KMS-11 (cell line): ENCODE results near the gene FGF14.

Source experiments
- H2AFZ ChIP-seq: fragments of 200-600 bp; sonication (generic); 2 replicates; pipeline ENCODE4 v1.6.1; 2016; ENCODE audit warnings: antibody characterized with exemption, mixed run types, low read depth
- H3K27ac ChIP-seq: fragments of 200-600 bp; sonication (generic); 2 replicates; pipeline ENCODE4 v1.6.1; 2016; ENCODE audit warnings: mild to moderate bottlenecking, mixed run types
- H3K27me3 ChIP-seq: fragments of 200-600 bp; sonication (generic); 2 replicates; pipeline ENCODE4 v1.6.1; 2017; ENCODE audit warnings: mild to moderate bottlenecking, low read depth, mixed run types, moderate library complexity; ENCODE audit not compliant: insufficient read depth
- H3K36me3 ChIP-seq: fragments of 200-600 bp; sonication (generic); 2 replicates; pipeline ENCODE4 v1.6.1; 2017; ENCODE audit warnings: mild to moderate bottlenecking, mixed run types; ENCODE audit not compliant: insufficient read depth
- H3K4me1 ChIP-seq: fragments of 200-600 bp; sonication (generic); 2 replicates; pipeline ENCODE4 v1.6.1; 2016; ENCODE audit warnings: mild to moderate bottlenecking, low read depth, mixed run types; ENCODE audit not compliant: poor library complexity, severe bottlenecking
- H3K4me2 ChIP-seq: fragments of 200-600 bp; sonication (generic); 2 replicates; pipeline ENCODE4 v1.7.0; 2016; ENCODE audit warnings: mild to moderate bottlenecking, mixed run types
- H3K4me3 ChIP-seq: fragments of 200-600 bp; sonication (generic); IDR thresholded peaks from 2 replicates; pipeline ENCODE4 v1.6.1; 2017; ENCODE audit warnings: low read depth, low read length, mixed read lengths; ENCODE audit not compliant: insufficient read depth
- H3K79me2 ChIP-seq: fragments of 200-600 bp; sonication (generic); 2 replicates; pipeline ENCODE4 v1.6.1; 2016; ENCODE audit warnings: low read depth, mixed run types; ENCODE audit not compliant: insufficient read depth
- H3K9ac ChIP-seq: fragments of 200-600 bp; sonication (generic); 2 replicates; pipeline ENCODE4 v1.6.1; 2016; ENCODE audit warnings: mild to moderate bottlenecking, mixed run types
- H4K20me1 ChIP-seq: fragments of 200-600 bp; sonication (generic); 2 replicates; pipeline ENCODE4 v1.6.1; 2016; ENCODE audit warnings: mild to moderate bottlenecking, mixed run types; ENCODE audit not compliant: insufficient read depth
- TF ChIP-seq, protein P1 (sequence below): fragments of 200-600 bp; sonication (generic); conservative IDR thresholded peaks from 2 replicates; pipeline ENCODE4 v1.6.1; 2017; ENCODE audit warnings: low read depth, mild to moderate bottlenecking, antibody characterized with exemption, low read length, moderate library complexity, mixed read lengths

The FGF14 gene

DNA sequence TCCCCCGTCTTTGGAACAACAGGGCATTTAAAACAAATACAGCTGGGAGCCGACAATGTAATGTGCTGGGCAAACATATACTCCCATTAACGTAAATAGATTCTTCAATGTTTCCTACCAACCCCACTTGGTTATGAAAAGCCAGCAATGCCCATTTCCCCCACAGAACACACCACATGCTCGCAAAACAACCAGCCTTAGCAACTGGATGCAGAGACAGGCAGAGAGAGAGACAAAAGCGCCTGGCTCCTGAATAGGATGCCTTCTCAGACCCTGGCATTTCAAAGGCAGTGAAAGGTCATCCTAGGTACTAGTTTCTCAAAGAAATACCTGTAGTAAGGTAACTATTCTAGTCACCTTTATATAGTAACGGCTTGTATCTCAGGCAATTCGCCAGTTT is 486.5 kb downstream of the FGF14 start:
- H3K27me3 ChIP-seq: no peaks in the 10 kb centered on the region
- H3K4me3 ChIP-seq: no peak overlapping the region
- TF ChIP-seq, protein P1, sequence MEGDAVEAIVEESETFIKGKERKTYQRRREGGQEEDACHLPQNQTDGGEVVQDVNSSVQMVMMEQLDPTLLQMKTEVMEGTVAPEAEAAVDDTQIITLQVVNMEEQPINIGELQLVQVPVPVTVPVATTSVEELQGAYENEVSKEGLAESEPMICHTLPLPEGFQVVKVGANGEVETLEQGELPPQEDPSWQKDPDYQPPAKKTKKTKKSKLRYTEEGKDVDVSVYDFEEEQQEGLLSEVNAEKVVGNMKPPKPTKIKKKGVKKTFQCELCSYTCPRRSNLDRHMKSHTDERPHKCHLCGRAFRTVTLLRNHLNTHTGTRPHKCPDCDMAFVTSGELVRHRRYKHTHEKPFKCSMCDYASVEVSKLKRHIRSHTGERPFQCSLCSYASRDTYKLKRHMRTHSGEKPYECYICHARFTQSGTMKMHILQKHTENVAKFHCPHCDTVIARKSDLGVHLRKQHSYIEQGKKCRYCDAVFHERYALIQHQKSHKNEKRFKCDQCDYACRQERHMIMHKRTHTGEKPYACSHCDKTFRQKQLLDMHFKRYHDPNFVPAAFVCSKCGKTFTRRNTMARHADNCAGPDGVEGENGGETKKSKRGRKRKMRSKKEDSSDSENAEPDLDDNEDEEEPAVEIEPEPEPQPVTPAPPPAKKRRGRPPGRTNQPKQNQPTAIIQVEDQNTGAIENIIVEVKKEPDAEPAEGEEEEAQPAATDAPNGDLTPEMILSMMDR: no peak
- no peak overlapping the region for H2AFZ ChIP-seq
- H3K4me2 ChIP-seq: no peak overlapping the region
- no peak overlapping the region for H3K9ac ChIP-seq
- H3K36me3 ChIP-seq: no peaks in the 10 kb centered on the region
- H3K79me2 ChIP-seq: no peaks in the 10 kb centered on the region
- H3K4me1 ChIP-seq: no peaks in the 10 kb centered on the region
- no peak overlapping the region for H3K27ac ChIP-seq
- H4K20me1 ChIP-seq: no peaks in the 10 kb centered on the region

DNA sequence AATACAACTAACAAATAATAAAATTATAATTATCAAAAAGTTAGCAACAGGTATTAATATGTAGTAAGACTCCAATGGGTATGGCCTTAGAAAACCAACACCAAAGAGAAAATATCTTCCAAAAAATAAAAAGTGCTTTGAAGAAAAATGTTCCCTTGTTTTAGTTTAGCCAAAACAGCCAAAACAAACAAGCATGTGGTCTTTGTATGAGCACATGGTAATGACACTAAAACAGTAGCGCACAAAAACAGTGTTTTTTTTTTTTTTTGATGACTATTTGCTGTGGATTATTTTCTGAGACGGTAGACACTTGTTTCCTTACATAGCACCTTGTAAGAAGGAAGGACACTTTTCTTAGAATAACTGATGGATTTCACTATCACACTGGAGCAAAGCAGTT is 490.1 kb downstream of the FGF14 start:
- H3K79me2 ChIP-seq: no peaks in the 10 kb centered on the region
- H3K9ac ChIP-seq: no peak overlapping the region
- no peak overlapping the region for H3K27ac ChIP-seq
- TF ChIP-seq, protein P1: no peak
- H4K20me1 ChIP-seq: no peaks in the 10 kb centered on the region
- no peak overlapping the region for H2AFZ ChIP-seq
- no peaks in the 10 kb centered on the region for H3K36me3 ChIP-seq
- no peak overlapping the region for H3K4me2 ChIP-seq
- no peaks in the 10 kb centered on the region for H3K27me3 ChIP-seq
- H3K4me1 ChIP-seq: no peaks in the 10 kb centered on the region
- H3K4me3 ChIP-seq: no peak overlapping the region

DNA sequence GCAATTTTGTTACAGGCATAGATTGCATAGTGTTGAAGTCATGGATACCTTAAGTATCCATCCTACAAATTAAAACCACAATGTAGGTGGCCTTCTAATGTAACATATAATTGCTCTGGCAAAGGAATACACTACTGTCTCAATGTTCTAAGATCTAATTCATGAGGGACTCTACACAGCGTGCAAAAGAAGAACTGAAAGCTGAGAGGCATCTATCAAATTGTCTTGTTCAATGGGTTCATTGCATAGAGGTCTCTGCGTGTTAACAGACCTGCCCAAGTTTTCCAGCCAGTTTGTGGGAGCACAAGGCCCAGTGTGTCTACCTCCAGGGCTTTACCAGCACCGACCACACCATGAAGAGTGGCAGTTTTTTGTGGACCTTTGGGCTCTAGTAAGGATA is 498.0 kb downstream of the FGF14 start:
- Histone ChIP-seq H3K4me3 (no peak overlapping the region), H3K27me3 (no peaks in the 10 kb centered on the region), H3K79me2 (no peaks in the 10 kb centered on the region), H3K4me2 (no peak overlapping the region), H3K4me1 (no peaks in the 10 kb centered on the region), H4K20me1 (no peaks in the 10 kb centered on the region), H3K9ac (no peak overlapping the region), H3K36me3 (no peaks in the 10 kb centered on the region), H3K27ac (no peak overlapping the region), H2AFZ (no peak overlapping the region)
- TF ChIP-seq, protein P1: no peak

DNA sequence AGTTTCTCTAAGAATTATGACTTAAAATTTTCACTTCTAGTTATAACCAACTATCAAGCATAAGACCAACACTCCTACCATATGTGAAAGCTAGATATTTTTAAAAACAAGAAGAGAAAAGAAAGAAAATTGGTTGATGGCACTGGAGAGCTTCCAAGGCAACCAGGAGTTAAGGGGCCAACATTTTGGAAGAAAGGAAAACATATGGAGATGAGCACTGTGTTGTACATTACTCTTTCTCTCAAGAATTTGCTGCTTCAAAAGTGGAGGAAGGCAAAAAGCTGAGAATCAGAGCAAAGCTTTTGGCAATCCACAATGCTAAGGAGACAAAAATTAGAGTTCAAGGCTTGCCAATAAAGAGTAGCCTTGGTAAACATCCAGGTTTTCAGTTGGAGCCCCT is 503.2 kb downstream of the FGF14 start:
- H4K20me1 ChIP-seq: no peaks in the 10 kb centered on the region
- H3K79me2 ChIP-seq: no peaks in the 10 kb centered on the region
- no peaks in the 10 kb centered on the region for H3K27me3 ChIP-seq
- TF ChIP-seq, protein P1: no peak
- no peak overlapping the region for H2AFZ ChIP-seq
- H3K4me1 ChIP-seq: no peaks in the 10 kb centered on the region
- no peak overlapping the region for H3K4me2 ChIP-seq
- H3K4me3 ChIP-seq: no peak overlapping the region
- no peak overlapping the region for H3K27ac ChIP-seq
- H3K36me3 ChIP-seq: no peaks in the 10 kb centered on the region
- H3K9ac ChIP-seq: no peak overlapping the region

DNA sequence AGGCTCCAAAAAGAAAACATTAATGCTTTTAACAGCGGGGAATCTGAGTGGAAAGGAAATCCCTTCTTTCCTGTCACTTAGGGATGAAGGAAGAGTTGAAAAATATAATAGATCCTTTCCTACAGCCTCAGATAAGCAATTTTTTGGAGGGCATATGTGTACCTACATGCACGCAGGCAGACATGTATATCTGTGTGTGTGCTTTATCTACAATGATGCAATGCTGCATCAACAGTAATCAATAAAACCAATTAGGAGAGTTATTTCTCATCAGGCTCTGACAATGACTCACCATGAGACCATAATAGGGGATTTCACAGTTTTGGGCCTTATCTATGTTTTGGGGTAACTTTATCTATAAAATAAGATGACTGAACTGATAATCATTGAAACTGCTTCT is 505.3 kb downstream of the FGF14 start:
- Histone ChIP-seq H3K79me2 (no peaks in the 10 kb centered on the region), H3K36me3 (no peaks in the 10 kb centered on the region), H3K4me3 (no peak overlapping the region), H3K9ac (no peak overlapping the region), H3K27ac (no peak overlapping the region), H4K20me1 (no peaks in the 10 kb centered on the region), H3K4me1 (no peaks in the 10 kb centered on the region), H2AFZ (no peak overlapping the region), H3K27me3 (no peaks in the 10 kb centered on the region), H3K4me2 (no peak overlapping the region)
- TF ChIP-seq, protein P1: no peak
